M059J (cell line): ENCODE data around the gene ANKRD36C. TPM values are rescaled to one million over a fixed set of nuclear protein-coding genes. Genes with fewer than 3 reads are reported as not detected.
A peak's percentile ranks its signal among the peaks of the same experiment; 100 is the strongest.
"Not testable (repeated sequence)": the region's sequence is repeated elsewhere in the genome, so short reads cannot be mapped to it uniquely, and the experiment has no call there.

ENCODE experiments used
- DNase-seq: peaks from one replicate; pipeline ENCODE4 v3.0.0-alpha.2; 2012; ENCODE audit warnings: low read depth
- total RNA-seq: library from RNA; depleted of rRNA; stranded (reverse); fragments of >200 nt; shearing (Covaris generic); gene quantifications from 2 replicates; pipeline ENCODE4 v1.2.3, GENCODE V29; 2014

Gene ANKRD36C
- total RNA-seq, 1 experiment from 2014 or later, result 7.1 TPM

DNA sequence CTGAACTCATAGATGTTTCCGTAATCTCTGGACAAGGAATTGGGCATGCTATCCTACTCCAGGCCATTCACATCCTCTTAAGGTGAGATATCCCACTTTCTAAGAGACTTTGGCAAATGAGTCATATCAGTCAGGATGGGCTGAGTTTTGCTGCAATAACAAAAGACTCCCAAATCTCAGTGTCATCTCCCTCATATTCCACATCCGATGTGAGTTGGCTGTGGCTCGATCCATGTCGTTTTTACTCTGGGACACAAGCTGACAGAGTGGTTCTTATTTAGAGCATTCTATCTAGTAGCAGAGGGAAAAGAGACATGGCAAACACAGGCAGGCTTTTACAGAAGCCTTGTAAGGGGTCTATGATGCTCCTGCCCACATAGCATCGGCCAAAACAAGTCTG lies 14.6 kb upstream of the ANKRD36C start:
- DNase-seq, result not testable (repeated sequence)

DNA sequence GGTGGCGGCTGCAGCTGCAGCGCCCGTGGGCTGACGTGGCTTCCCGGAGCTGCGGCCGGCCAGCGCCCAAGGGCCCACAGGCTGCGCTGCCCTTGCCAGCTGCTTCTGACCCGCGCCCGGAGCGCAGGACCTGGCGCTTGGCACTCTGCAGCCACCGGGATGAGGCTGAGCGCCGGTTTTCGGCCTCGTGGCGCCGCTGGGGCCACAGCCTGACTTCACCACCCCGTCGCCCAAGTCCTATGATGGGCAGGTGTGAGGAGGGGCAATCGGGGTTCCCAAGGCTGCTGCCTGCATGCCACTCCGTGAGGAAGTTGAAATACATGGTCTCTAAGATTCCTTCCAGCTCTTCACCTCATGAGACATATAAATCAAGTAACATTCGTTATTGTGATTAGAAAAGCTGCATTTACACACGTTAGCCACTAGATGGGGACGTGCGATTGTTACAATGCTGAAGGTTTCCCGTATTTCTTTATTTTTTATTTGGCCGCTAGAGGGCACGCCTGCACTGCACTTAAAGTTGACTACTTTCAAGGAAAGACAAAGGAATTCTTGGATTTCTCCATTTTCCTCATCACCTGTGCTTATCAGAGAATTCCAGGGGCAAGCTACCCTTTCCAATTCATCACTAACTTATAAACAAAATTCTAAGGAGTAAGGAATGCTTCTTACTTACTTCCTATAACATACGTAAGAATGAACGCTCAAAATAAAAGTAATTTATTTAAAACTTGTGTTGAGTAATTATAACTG lies 1.1 kb upstream of the ANKRD36C start:
- DNase-seq, result peak; percentile 56

GRCh38 chr2:95992102-95992501 lies 478 bp upstream of the ANKRD36C start:
- DNase-seq, result not testable (repeated sequence)

- not testable (repeated sequence) for DNase-seq
Measured at GRCh38 chr2:95990884-95991283, 740 bp downstream of the ANKRD36C start.

GRCh38 chr2:95951662-95952061 lies 40.0 kb downstream of the ANKRD36C start:
- not testable (repeated sequence) for DNase-seq

- not testable (repeated sequence) for DNase-seq
Measured at GRCh38 chr2:95948039-95948438, 43.6 kb downstream of the ANKRD36C start.

DNA sequence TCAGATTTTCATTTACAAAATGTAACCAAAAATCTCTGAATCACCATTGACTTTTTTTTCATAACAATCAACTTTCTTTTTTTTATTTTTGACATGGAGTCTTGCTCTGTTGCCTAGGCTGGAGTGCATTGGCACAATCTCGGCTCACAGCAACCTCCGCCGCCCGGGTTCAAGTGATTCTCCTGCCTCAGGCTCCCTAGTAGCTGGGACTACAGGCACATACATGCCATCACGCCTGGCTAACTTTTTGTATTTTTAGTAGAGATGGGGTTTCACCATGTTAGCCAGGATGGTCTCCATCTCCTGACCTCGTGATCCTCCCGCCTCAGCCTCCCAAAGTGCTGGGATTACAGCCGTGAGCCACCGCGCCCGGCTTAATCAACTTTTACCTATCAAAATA lies 51.7 kb downstream of the ANKRD36C start:
- DNase-seq, result not testable (repeated sequence)

DNA sequence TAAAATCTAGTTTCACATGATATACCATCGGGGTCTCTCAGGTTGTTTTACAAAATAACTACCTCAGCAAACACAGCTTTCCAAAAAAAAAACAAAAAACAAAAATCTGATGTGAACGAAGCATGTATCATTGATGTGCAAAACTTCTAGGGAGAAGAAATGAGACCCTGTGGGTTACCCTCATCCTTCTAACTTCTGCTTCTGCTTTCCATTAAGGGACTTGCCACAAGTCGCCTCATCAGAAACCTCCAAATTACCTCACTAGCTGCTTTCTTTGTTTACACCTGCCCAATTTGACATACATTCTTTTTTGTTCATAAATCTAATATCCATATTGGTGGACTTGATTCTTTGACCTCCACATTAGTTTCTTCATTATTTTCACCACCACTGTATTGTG lies 60.9 kb downstream of the ANKRD36C start:
- DNase-seq, result not testable (repeated sequence)

DNA sequence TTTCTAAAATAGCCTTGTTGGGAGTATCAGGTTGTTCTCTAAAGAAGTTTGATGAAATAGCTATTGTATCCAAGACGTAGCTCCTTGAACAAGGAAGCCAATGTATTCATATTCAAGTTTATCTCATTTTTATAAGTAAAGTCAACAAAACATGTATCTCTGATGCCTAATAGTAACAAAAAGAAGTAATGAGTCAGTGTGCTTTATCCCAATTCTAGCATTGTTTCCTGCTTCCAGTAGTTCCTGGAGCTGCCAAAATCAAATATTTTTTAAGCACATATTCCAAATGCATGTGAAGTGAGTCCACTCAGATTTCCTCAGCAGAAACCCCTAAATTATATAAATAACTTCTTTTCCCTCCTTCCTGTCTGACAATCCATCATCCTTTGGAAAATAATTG lies 74.6 kb downstream of the ANKRD36C start:
- not testable (repeated sequence) for DNase-seq

DNA sequence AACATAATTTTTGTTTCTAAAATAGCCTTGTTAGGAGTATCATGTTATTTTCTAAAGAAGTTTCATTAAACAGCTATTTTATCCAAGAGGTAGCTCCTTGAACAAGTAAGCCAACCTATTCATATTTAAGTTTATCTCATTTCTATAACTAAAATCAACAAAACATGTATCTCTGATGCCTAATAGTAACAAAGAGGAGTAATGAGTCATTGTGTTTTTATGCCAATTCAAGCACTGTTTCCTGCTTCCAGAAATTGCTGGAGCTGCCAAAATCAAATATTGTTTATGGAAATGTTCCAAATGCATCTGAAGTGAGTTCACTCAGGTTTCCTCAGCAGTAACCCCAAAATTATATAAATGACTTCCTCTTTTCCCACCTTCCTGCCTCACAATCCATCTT lies 76.5 kb downstream of the ANKRD36C start:
- DNase-seq, result peak; percentile 5

DNA sequence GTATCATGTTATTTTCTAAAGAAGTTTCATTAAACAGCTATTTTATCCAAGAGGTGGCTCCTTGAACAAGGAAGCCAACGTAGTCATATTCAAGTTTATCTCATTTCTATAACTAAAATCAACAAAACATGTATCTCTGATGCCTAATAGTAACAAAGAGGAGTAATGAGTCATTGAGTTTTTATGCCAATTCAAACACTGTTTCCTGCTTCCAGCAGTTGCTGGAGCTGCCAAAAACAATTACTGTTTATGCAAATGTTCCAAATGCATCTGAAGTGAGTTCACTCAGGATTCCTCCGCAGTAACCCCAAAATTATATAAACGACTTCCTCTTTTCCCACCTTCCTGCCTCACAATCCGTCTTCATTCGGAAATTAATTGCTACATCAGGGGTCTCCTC lies 80.2 kb downstream of the ANKRD36C start:
- DNase-seq, result peak; percentile 75

DNA sequence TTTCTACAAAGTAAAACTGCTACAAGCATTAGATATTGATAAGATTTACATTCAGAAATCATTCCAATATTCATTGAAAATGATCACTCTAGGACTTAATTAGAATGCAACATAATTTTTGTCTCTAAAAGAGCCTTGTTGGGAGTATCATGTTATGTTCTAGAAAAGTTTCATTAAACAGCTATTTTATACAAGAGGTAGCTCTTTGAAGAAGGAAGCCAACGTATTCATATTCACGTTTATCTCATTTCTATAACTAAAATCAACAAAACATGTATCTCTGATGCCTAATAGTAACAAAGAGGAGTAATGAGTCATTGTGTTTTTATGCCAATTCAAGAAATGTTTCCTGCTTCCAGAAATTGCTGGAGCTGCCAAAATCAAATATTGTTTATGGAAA lies 97.2 kb downstream of the ANKRD36C start:
- not testable (repeated sequence) for DNase-seq

GRCh38 chr2:95867929-95868328 lies 123.7 kb downstream of the ANKRD36C start:
- not testable (repeated sequence) for DNase-seq

DNA sequence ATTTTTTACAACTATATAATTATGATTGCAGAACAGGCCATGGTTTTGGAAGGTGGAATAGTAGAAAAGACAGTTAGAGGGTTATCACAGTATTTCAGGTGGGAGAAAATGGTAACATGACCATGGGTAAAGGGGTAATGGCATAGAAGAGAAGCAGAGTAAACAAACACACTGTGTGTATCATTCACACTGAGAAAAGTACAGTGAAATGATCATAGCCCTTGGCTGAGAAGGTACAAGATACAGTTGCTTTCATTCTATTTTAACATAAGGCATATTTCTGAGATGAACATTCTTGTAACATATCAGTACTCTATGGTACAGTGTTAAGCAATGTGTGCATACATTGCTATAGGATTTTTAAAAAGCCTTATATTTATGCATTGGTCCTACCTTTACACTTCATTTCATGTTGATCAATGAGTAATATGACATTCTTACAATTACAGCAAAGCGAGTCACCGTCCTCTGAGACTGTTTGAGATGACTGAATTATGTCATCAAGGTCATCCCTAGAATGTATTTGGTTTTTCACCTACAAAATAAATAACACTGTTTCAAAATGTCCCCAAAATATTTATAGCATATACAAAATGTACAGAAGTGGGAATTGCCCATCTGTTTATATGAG lies 124.5 kb downstream of the ANKRD36C start:
- DNase-seq, result not testable (repeated sequence)

- peak; percentile 0 for DNase-seq
Measured at GRCh38 chr2:95862121-95862520, 129.5 kb downstream of the ANKRD36C start.

GRCh38 chr2:95836151-95836550 lies 155.5 kb downstream of the ANKRD36C start:
- no peak for DNase-seq

DNA sequence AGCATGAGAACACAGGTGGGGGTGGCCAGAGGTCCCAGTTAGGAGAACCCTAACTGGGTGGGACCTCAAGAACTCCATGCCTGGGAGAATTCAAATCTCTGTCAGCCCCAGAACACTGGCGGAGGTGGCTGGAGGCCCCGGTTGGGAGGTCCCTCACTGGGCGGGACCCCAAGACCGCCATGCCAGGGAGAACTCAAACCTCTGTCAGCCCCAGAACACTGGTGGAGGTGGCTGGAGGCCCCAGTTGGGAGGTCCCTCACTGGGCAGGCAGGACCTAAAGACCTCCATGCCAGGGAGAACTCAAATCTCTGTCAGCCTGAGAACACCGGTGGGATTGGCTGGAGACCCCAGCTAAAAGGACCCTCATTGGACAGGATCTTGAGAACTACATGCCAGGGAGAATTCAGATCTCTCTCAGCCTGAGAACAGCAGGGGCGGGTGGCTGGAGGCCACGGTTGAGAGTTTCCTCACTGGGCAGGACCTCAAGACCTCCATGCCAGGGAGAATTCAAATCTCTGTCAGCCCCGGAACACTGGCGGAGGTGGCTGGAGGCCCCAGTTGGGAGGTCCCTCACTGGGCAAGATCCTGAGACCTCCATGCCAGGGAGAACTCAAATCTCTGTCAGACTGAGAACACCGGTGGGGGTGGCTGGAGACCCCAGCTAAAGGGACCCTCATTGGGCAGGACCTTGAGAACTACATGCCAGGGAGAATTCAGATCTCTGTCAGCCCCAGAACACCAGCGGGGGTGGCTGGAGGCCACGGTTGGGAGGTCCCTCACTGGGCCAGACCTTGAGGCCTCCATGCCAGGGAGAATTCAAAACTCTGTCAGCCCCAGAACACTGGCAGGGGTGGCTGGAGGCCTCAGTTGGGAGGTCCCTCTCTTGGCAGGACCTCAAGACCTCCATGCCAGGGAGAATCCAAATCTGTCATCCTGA lies 157.3 kb downstream of the ANKRD36C start:
- DNase-seq, result not testable (repeated sequence)

GRCh38 chr2:95824218-95824617 lies 167.4 kb downstream of the ANKRD36C start:
- DNase-seq, result not testable (repeated sequence)

DNA sequence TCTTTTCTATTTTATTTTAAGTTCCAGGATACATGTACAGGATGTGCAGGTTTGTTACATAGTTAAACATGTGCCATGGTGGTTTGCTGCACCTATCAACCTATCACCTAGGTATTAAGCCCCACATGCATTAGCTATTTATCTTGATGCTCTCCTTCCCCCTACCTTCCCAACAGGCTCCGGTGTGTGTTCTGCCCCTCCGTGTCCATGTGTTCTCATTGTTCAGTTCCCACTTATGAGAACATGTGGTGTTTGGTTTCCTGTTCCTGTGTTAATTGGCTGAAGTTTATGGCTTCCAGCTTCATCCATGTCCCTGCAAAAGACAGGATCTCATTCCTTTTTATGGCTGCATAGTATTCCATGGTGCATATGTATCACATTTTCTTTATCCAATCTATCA lies 174.1 kb downstream of the ANKRD36C start:
- DNase-seq, result not testable (repeated sequence)

DNA sequence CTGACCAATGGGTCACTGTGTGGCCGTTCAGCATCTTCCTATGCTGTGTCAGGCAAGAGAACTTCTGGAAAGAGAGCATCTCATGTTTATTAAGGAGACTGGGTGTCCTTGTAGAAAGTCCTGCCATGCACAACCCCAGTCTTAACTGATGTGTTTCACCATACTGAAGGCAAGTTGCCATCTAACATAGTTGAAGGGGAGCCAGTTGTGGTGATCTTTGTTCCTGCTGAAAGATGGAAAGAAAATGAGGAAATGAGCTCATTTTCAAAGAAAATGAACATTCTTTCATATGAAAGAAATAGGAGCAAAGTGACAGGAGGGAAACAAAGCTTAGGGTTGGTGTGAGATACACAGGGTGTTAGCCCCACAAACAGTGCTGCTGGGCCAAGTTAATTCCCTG lies 178.3 kb downstream of the ANKRD36C start:
- not testable (repeated sequence) for DNase-seq

GRCh38 chr2:95799892-95800291 lies 191.7 kb downstream of the ANKRD36C start:
- DNase-seq, result no peak
